Measurements from ENCODE around the gene PEX11G. TPM values are rescaled to one million over a fixed set of nuclear protein-coding genes. Genes with fewer than 3 reads are reported as not detected.
A peak's percentile ranks its signal among the peaks of the same experiment; 100 is the strongest.

The PEX11G gene
- polyA plus RNA-seq, 2 of the 4 experiments (the other 2 are of a cell fraction), result 1.3 to 1.9 TPM

GRCh38 chr19:7521551-7522071 is 32.8 kb upstream of the PEX11G start:
- 67% methylated on average over 10 of the region's 10 CpGs for WGBS (ENCODE audit: missing lambda C conversion rate)
- H3K4me3 ChIP-seq, result peak overlapping the region; percentile 81
- CTCF ChIA-PET, result interaction anchor here (0.7 to 1.7 kb wide), 4 partner anchors 13 to 83 kb away, joined by 3 to 5 read pairs (median 4); no protein-coding TSS in a partner anchor
- POLR2A ChIA-PET, result interaction anchor here (0.6 to 2.5 kb wide), 3 partner anchors 11 to 14 kb away, joined by 4 to 11 read pairs (median 10); no protein-coding TSS in a partner anchor
- DNase-seq (ENCODE audit: low read depth in 1 of 2, low spot score in 1 of 2) (no peak), ATAC-seq (no peak), FAIRE-seq (no peak)
- no peaks in the 10 kb centered on the region for H3K9me3 ChIP-seq
- peaks cover 9% of the 10 kb centered on the region; the same call in 1 of the 3 replicates for H3K4me1 ChIP-seq
- H3K4me2 ChIP-seq, result peak overlapping the region; percentile 99
- H3K27ac ChIP-seq, result peak overlapping the region; percentile 77 to 94
- TF ChIP-seq KDM1A (IDR thresholded peaks at IDR 0.05; ENCODE audit: low read depth) (no peak), RFX5 (IDR thresholded peaks at IDR 0.05) (no peak), SREBF2 (IDR thresholded peaks at IDR 0.05) (no peak), MAX (IDR thresholded peaks at IDR 0.05) (no peak), CHD4 (IDR thresholded peaks at IDR 0.05; ENCODE audit: borderline replicate concordance) (no peak), RCOR1 (IDR thresholded peaks at IDR 0.05; ENCODE audit: low read depth, low read length) (no peak), PHF8 (IDR thresholded peaks at IDR 0.05; ENCODE audit: borderline replicate concordance, low read depth) (no peak), BHLHE40 (IDR thresholded peaks at IDR 0.05; ENCODE audit: low read depth, low read length) (no peak), RNF2 (IDR thresholded peaks at IDR 0.05; ENCODE audit: borderline replicate concordance, low read depth) (no peak)

- ATAC-seq (no peak), FAIRE-seq (no peak), DNase-seq (ENCODE audit: low read depth in 1 of 2, low spot score in 1 of 2) (no peak)
- POLR2A ChIA-PET, result interaction anchor here (1.1 kb wide), 1 partner anchor 32 kb away, joined by 3 read pairs; the partner anchor contains the start of gene PEX11G
- Histone ChIP-seq H3K4me3 (no peak overlapping the region), H3K4me1 (peaks cover 12% of the 10 kb centered on the region), H3K4me2 (no peak overlapping the region), H3K9me3 (no peaks in the 10 kb centered on the region), H3K27ac (no peak overlapping the region)
- no peak for TF ChIP-seq RARB (CRISPR knock-in tag; IDR thresholded peaks at IDR 0.05)
- TF ChIP-seq, protein P1, sequence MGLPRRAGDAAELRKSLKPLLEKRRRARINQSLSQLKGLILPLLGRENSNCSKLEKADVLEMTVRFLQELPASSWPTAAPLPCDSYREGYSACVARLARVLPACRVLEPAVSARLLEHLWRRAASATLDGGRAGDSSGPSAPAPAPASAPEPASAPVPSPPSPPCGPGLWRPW (IDR thresholded peaks at IDR 0.05), result no peak
- CTCF ChIA-PET, result interaction anchor here (0.6 to 1.7 kb wide), 3 partner anchors 9 to 48 kb away, joined by 3 to 5 read pairs (median 3); no protein-coding TSS in a partner anchor
- WGBS (ENCODE audit: missing lambda C conversion rate), result 93% methylated on average over 22 of the region's 51 CpGs
Measured at GRCh38 chr19:7520131-7521051, 31.6 kb upstream of the PEX11G start.

DNA sequence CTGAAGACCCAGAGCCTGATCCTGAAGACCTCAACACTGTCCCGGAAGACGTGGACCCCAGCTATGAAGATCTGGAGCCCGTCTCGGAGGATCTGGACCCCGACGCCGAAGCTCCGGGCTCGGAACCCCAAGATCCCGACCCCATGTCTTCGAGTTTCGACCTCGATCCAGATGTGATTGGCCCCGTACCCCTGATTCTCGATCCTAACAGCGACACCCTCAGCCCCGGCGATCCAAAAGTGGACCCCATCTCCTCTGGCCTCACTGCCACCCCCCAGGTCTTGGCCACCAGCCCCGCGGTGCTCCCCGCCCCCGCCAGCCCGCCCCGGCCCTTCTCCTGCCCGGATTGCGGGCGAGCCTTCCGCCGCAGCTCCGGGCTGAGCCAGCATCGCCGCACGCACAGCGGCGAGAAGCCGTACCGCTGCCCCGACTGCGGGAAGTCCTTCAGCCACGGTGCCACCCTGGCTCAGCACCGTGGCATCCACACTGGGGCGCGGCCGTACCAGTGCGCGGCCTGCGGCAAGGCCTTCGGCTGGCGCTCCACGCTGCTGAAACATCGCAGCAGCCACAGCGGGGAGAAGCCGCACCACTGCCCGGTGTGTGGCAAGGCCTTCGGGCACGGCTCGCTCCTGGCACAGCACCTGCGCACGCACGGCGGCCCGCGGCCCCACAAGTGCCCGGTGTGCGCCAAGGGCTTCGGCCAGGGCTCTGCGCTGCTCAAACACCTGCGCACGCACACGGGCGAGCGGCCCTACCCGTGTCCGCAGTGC is 30.7 kb upstream of the PEX11G start:
- 95% methylated on average over 34 of the region's 74 CpGs for WGBS (ENCODE audit: missing lambda C conversion rate)
- Histone ChIP-seq H3K4me2 (no peak overlapping the region), H3K27ac (no peak overlapping the region), H3K4me3 (no peak overlapping the region), H3K4me1 (peaks cover 16% of the 10 kb centered on the region), H3K9me3 (no peaks in the 10 kb centered on the region)
- CTCF ChIA-PET, result interaction anchor here (0.6 to 0.7 kb wide), 2 partner anchors 9 to 29 kb away, joined by 3 read pairs; no protein-coding TSS in a partner anchor
- TF ChIP-seq KDM5A (IDR thresholded peaks at IDR 0.05), result no peak
- TF ChIP-seq HEYL (CRISPR knock-in tag; IDR thresholded peaks at IDR 0.05), result no peak
- no peak for TF ChIP-seq TP53 (CRISPR knock-in tag; IDR thresholded peaks at IDR 0.05)
- no peak for TF ChIP-seq ZFP36 (IDR thresholded peaks at IDR 0.05; ENCODE audit: borderline replicate concordance, partially characterized antibody)
- TF ChIP-seq NFE2L2 (conservative IDR thresholded peaks at IDR 0.05; ENCODE audit: low read length), result no peak
- TF ChIP-seq BHLHE40 (IDR thresholded peaks at IDR 0.05; ENCODE audit: low read depth, low read length), result no peak
- ATAC-seq (no peak), FAIRE-seq (no peak), DNase-seq (ENCODE audit: low read depth in 1 of 2, low spot score in 1 of 2) (no peak)
- POLR2A ChIA-PET, result interaction anchor here (1.1 kb wide), 1 partner anchor 31 kb away, joined by 3 read pairs; the partner anchor contains the start of gene PEX11G
